ACHN (cell line): Measurements from ENCODE around the gene EPS15.

Source experiments
- DNase-seq: peaks from one replicate; pipeline ENCODE4 v3.0.0-alpha.2; 2015
- in situ Hi-C: cut with HindIII; loops from 2 replicates; pipeline ENCODE4 v1.10.0; 2017; ENCODE audit warnings: low sequenced_read_pairs, low pct_ligation_motif_present, low pct_unique_long_range_greater_than_20kb

The EPS15 gene

GRCh38 chr1:51316846-51317120, 202.3 kb downstream of the EPS15 start:
- in situ Hi-C loops: no loop called here

GRCh38 chr1:51316113-51316845, 202.8 kb downstream of the EPS15 start:
- no peak for DNase-seq
- in situ Hi-C loops: no loop called here

More at GRCh38 chr1:51316846-51317120, 202.3 kb downstream of the EPS15 start:
- no peak for DNase-seq

- in situ Hi-C loops: no loop called here
- no peak for DNase-seq
Observed at GRCh38 chr1:51314974-51315373, 204.1 kb downstream of the EPS15 start.

- in situ Hi-C loops: no loop called here
- DNase-seq: peak; percentile 81
Observed at GRCh38 chr1:51313961-51314777, 204.9 kb downstream of the EPS15 start.

DNA sequence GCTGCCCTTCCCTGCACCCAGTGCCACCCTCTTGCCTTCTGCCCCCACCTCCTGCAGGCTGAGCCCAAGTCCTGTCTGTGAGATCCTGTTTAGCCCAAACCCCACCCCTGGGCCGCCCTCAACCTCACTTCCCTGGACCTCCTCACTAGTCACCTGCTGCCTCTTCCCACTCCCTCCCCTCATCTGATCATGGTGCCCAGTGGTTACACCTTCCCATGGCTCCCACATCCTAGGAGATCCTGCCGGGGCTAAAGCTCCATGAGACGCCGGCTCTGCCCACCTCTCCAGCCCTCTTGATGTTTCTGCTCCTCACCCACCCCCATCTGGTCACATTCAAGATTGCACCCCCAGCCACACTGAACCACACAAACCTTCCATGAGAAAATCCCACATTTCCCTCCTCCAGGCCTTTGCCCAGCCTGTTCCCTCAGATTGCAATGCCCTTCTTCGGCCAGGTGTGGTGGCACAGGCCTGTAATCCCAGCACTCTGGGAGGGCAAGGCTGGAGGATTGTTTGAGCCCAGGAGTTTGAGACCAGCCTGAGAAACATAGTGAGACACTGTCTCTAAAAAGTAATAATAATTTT, 205.7 kb downstream of the EPS15 start:
- in situ Hi-C loops: no loop called here
- DNase-seq: peak; percentile 49

- DNase-seq: no peak
- in situ Hi-C loops: no loop called here
Observed at GRCh38 chr1:51312718-51313117, 206.3 kb downstream of the EPS15 start.

DNA sequence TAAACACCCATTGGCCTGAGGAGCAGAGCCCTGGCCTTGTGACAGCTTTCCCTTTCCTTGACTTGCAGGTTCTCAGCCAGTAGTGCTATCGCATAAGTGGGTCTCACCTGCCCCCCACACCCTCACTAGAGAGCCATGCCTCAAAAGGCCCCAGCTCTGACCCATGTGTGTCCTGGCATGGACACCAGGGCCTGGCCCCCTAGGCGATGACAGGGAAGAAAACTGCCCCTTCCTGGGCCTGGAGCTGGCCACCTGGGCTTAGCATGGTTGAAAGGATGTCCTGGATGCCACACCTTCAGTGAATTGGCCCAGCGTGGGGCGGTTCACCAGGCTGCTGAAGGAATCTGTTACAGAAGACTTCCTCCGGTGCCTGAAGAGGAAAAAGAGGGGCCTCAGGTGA, 207.2 kb downstream of the EPS15 start:
- no peak for DNase-seq
- in situ Hi-C loops: no loop called here

GRCh38 chr1:51310871-51311613, 208.0 kb downstream of the EPS15 start:
- in situ Hi-C loops: no loop called here
- DNase-seq: no peak

DNA sequence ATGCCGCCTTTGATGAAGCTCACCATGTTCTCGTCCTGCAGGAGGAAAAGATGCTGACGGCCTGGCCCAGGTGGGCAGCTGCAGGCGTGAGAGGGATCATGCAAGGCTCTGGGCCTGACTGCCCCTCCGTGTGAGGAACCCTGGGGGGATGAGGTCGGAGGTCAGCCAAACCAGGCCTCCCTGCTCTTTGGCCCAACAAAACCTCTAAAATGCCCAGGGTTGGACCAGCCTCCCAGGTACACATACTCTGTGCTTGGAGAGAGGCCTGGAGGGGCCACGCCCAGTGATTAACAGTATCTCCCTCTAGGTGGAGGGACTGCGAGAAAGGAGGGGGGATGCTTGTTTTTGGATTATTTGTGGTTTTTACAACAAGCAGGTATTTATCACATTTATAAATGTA, 209.8 kb downstream of the EPS15 start:
- DNase-seq: no peak
- in situ Hi-C loops: no loop called here

- in situ Hi-C loops: no loop called here
- no peak for DNase-seq
Observed at GRCh38 chr1:51308636-51309035, 210.4 kb downstream of the EPS15 start.

GRCh38 chr1:51306950-51307349, 212.1 kb downstream of the EPS15 start:
- DNase-seq: no peak
- in situ Hi-C loops: no loop called here

DNA sequence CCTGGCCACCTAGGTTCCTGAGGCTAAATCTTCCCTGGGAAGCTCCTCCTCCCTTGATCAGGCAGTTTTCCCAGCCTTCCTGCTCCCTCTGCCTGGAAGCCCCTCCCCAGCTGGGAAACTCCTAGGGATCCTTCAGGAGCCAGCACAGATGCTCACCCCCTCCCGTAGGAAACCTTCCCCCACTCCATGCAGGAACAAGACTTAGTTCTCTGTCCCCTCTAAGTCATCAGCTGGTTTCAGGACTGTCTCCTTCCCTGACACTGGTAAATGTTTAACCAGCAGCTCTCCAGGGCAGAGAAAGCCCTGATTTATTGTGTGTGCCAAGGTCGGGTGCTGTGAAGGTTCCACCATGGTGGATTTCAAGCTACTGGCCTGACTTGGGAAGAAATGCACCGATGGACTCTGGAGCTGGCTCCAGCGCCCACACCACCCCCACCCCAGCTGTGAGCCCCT, 213.7 kb downstream of the EPS15 start:
- in situ Hi-C loops: no loop called here
- DNase-seq: peak; percentile 39

DNA sequence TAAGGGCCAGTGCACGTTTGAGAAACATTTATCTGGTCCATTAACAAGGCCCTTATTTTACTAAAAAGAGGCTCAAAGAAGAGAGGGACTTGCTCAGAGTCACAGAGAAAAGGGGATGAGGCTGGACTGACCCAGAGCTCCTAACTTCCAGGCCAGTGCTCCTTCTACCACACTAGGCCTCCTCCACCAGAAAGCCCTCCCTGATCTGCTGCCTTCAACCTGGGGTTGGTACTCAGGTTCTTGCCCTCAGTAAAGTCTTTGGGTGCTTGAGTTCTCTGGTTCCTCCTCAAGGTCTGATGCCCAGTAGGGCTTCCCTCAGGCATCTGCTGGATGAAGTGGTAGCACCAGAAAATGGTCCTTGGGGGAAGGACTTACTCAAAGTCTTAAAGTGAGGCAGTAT, 214.7 kb downstream of the EPS15 start:
- in situ Hi-C loops: no loop called here
- DNase-seq: no peak
